Astrocyte (in vitro differentiated cells and primary cell): ENCODE measurements around the gene KXD1. TPM values are rescaled to one million over a fixed set of nuclear protein-coding genes. Genes with fewer than 3 reads are reported as not detected.

Experiments used
- DNase-seq: peaks from one replicate; pipeline ENCODE4 v3.0.0-alpha.2; 2010; ENCODE audit warnings: low read depth
- FAIRE-seq: peaks from 2 replicates; lab custom pipeline; 2011; peaks lifted over from hg19 to GRCh38; lab: Jason Lieb, UNC
- H2AFZ ChIP-seq: 2 replicates; pipeline ENCODE4 v1.6.0; 2012; ENCODE audit warnings: low read depth, low read length, inconsistent platforms
- H3K27ac ChIP-seq: 2 replicates; pipeline ENCODE4 v1.5.1; 2011; ENCODE audit warnings: low read depth, low read length, inconsistent platforms
- H3K27me3 ChIP-seq: 2 replicates; pipeline ENCODE4 v1.6.0; 2011; ENCODE audit warnings: low read length, inconsistent platforms; ENCODE audit not compliant: insufficient read depth
- H3K36me3 ChIP-seq: 2 replicates; pipeline ENCODE4 v1.5.1; 2011; ENCODE audit warnings: low read length, inconsistent platforms; ENCODE audit not compliant: insufficient read depth
- H3K4me1 ChIP-seq: 2 replicates; pipeline ENCODE4 v1.5.1; 2011; ENCODE audit warnings: low read length, inconsistent platforms; ENCODE audit not compliant: insufficient read depth
- H3K4me2 ChIP-seq: 2 replicates; pipeline ENCODE4 v1.6.0; 2012; ENCODE audit warnings: low read length, inconsistent platforms
- H3K4me3 ChIP-seq: 2 replicates; pipeline ENCODE4 v1.5.1; 2011; ENCODE audit warnings: low read depth, mild to moderate bottlenecking, low read length, inconsistent platforms; ENCODE audit not compliant: insufficient read depth
- H3K79me2 ChIP-seq: 2 replicates; pipeline ENCODE4 v1.6.0; 2012; ENCODE audit warnings: mild to moderate bottlenecking, low read length, inconsistent platforms; ENCODE audit not compliant: insufficient read depth
- H3K9ac ChIP-seq: 2 replicates; pipeline ENCODE4 v1.6.0; 2012; ENCODE audit warnings: mild to moderate bottlenecking, low read length, inconsistent platforms
- H3K9me3 ChIP-seq: 2 replicates; pipeline ENCODE4 v1.5.1; 2012; ENCODE audit warnings: low read depth, mild to moderate bottlenecking, low read length, inconsistent platforms; ENCODE audit not compliant: insufficient read depth
- H4K20me1 ChIP-seq: 2 replicates; pipeline ENCODE4 v1.6.0; 2012; ENCODE audit warnings: low read length, inconsistent platforms; ENCODE audit not compliant: insufficient read depth
- H3K27ac Mint-ChIP-seq: one replicate; pipeline ENCODE4 v1.8.0; 2021; ENCODE audit warnings: mild to moderate bottlenecking, mixed read lengths; ENCODE audit not compliant: unreplicated experiment
- H3K27me3 Mint-ChIP-seq: one replicate; pipeline ENCODE4 v1.8.0; 2021; ENCODE audit warnings: low read depth, mixed read lengths; ENCODE audit not compliant: unreplicated experiment
- H3K36me3 Mint-ChIP-seq: one replicate; pipeline ENCODE4 v1.8.0; 2021; ENCODE audit warnings: low read depth, mixed read lengths; ENCODE audit not compliant: unreplicated experiment
- H3K4me1 Mint-ChIP-seq: one replicate; pipeline ENCODE4 v1.8.0; 2021; ENCODE audit warnings: low read depth, mixed read lengths; ENCODE audit not compliant: unreplicated experiment
- H3K4me3 Mint-ChIP-seq: one replicate; pipeline ENCODE4 v1.8.0; 2021; ENCODE audit warnings: mild to moderate bottlenecking, moderate library complexity, mixed read lengths; ENCODE audit not compliant: unreplicated experiment
- H3K9me3 Mint-ChIP-seq: one replicate; pipeline ENCODE4 v1.8.0; 2021; ENCODE audit warnings: mild to moderate bottlenecking, mixed read lengths; ENCODE audit not compliant: unreplicated experiment
- EZH2 ChIP-seq: IDR thresholded peaks from 2 replicates; pipeline ENCODE4 v1.6.1; 2012; ENCODE audit warnings: mild to moderate bottlenecking, low read length, inconsistent platforms; ENCODE audit not compliant: insufficient read depth
- total RNA-seq: library from RNA; stranded (reverse); gene quantifications from 2 replicates; pipeline ENCODE4 v1.2.1, GENCODE V29; 2021
- TF ChIP-seq, protein P1 (sequence below): IDR thresholded peaks from 2 replicates; pipeline ENCODE4 v1.5.1; 2011; ENCODE audit warnings: low read depth, mild to moderate bottlenecking, inconsistent platforms, low read length, moderate library complexity; ENCODE audit not compliant: insufficient read depth

Gene KXD1
- total RNA-seq, 1 donor from 2014 or later, result 80.2 TPM

DNA sequence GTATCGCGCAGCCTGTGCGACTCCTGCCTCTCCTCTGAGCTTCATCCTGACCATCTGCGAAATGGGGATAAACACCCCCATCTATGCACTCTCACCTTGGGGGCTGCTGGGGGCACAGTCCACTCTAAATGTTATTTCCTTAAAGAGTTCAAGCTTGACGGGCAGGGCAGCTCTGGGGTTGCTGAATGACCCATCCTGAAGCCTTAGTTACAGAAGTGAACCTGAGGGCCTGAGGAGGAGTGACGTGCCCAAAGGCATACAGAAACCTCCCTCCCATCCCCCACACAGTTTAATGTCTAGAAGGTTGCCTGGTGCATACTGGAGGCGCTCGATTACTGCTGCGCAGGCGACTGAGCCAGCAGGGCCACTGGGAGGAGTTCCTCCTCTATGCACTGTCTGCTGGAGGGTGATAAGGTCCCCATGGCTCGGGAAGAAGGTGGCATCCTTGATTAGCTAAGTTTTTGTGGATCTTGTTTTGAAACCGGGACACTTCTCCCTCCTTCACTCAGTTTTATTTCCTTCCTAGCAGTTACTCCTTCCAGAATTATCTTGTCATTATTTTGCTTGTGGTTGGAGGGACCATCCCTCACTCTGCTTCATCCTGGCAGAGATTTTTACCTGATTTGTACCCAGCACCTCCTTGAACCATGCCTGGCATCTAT is 13.7 kb upstream of the KXD1 start:
- Histone ChIP-seq H3K9me3 (no peaks in the 10 kb centered on the region), H3K79me2 (peaks cover 16% of the 10 kb centered on the region), H3K36me3 (peaks cover 9% of the 10 kb centered on the region), H4K20me1 (peaks cover 9% of the 10 kb centered on the region), H3K4me1 (peaks cover 14% of the 10 kb centered on the region), H3K4me3 (peak overlapping the region; percentile 61), H2AFZ (peak overlapping the region; percentile 86), H3K9ac (no peak overlapping the region), H3K4me2 (peak overlapping the region; percentile 88), H3K27ac (no peak overlapping the region), H3K27me3 (no peaks in the 10 kb centered on the region)
- no peak for FAIRE-seq
- Mint-ChIP-seq H3K9me3 (peaks cover 1% of the 10 kb centered on the region), H3K36me3 (peaks cover 3% of the 10 kb centered on the region), H3K4me1 (no peaks in the 10 kb centered on the region), H3K27me3 (no peaks in the 10 kb centered on the region), H3K4me3 (peak overlapping the region; percentile 85), H3K27ac (peak overlapping the region; percentile 86)
- TF ChIP-seq EZH2, result no peak
- TF ChIP-seq, protein P1, sequence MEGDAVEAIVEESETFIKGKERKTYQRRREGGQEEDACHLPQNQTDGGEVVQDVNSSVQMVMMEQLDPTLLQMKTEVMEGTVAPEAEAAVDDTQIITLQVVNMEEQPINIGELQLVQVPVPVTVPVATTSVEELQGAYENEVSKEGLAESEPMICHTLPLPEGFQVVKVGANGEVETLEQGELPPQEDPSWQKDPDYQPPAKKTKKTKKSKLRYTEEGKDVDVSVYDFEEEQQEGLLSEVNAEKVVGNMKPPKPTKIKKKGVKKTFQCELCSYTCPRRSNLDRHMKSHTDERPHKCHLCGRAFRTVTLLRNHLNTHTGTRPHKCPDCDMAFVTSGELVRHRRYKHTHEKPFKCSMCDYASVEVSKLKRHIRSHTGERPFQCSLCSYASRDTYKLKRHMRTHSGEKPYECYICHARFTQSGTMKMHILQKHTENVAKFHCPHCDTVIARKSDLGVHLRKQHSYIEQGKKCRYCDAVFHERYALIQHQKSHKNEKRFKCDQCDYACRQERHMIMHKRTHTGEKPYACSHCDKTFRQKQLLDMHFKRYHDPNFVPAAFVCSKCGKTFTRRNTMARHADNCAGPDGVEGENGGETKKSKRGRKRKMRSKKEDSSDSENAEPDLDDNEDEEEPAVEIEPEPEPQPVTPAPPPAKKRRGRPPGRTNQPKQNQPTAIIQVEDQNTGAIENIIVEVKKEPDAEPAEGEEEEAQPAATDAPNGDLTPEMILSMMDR, result no peak
- peak; percentile 27 for DNase-seq

DNA sequence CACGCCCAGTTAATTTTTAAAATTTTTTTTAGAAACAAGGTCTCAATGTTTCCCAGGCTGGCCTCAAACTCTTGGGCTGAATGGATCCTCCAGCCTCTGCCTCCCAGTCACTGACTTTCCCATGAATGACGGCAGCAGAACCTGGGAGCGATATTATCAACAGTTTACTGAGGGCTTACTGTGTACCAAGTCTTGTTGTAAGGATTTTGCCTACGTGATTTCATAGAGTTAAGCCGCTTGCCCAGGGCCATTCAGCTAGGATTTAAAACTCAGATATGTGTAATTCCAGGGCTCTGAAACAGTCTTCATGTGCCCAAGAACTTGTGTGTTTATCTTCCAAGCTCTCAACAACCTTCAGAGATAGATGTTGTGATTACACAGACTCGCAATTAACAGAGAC is 6.0 kb upstream of the KXD1 start:
- no peak overlapping the region for H3K4me2 ChIP-seq
- no peak overlapping the region for H3K27ac Mint-ChIP-seq
- no peaks in the 10 kb centered on the region for H3K36me3 Mint-ChIP-seq

More for the DNA sequence above, 6.0 kb upstream of the KXD1 start:
- TF ChIP-seq, protein P1, result no peak
- no peak for TF ChIP-seq EZH2
- Histone ChIP-seq H3K4me1 (no peaks in the 10 kb centered on the region), H3K27ac (no peak overlapping the region), H3K9ac (no peak overlapping the region), H3K9me3 (no peaks in the 10 kb centered on the region), H4K20me1 (no peaks in the 10 kb centered on the region), H3K36me3 (no peaks in the 10 kb centered on the region), H2AFZ (no peak overlapping the region), H3K79me2 (no peaks in the 10 kb centered on the region), H3K27me3 (no peaks in the 10 kb centered on the region), H3K4me3 (no peak overlapping the region)
- no peak for FAIRE-seq
- Mint-ChIP-seq H3K9me3 (peaks cover 2% of the 10 kb centered on the region), H3K4me1 (no peaks in the 10 kb centered on the region), H3K27me3 (no peaks in the 10 kb centered on the region), H3K4me3 (no peak overlapping the region)
- DNase-seq, result no peak
